SK-N-MC (cell line): ENCODE results near the gene ITPRIP.

Experiments
- DNase-seq: peaks from one replicate; pipeline ENCODE4 v3.0.0-alpha.2; 2011; ENCODE audit warnings: low read depth, low spot score
- H3K27ac ChIP-seq: fragments of 200-600 bp; sonication (generic); 2 replicates; pipeline ENCODE4 v1.5.1; 2016; ENCODE audit warnings: mixed run types
- H3K36me3 ChIP-seq: fragments of 200-600 bp; sonication (generic); 2 replicates; pipeline ENCODE4 v1.6.1; 2017; ENCODE audit warnings: antibody characterized with exemption, low read length, mixed read lengths; ENCODE audit not compliant: insufficient read depth
- H3K4me3 ChIP-seq: fragments of 200-600 bp; sonication (generic); 2 replicates; pipeline ENCODE4 v1.5.1; 2016
- H3K9ac ChIP-seq: fragments of 200-600 bp; sonication (generic); 2 replicates; pipeline ENCODE4 v1.8.0; 2017; ENCODE audit warnings: mixed run types, mixed read lengths; ENCODE audit not compliant: insufficient read length
- H3K9me3 ChIP-seq: fragments of 200-600 bp; sonication (generic); 2 replicates; pipeline ENCODE4 v1.6.1; 2017; ENCODE audit warnings: low read depth, mild to moderate bottlenecking, antibody characterized with exemption, low read length, moderate library complexity, mixed read lengths
- EZH2 ChIP-seq: fragments of 200-600 bp; sonication (generic); IDR thresholded peaks from one replicate; pipeline ENCODE4 v1.6.1; 2017; ENCODE audit warnings: antibody characterized with exemption
- FOXP2 ChIP-seq: optimal IDR thresholded peaks from 2 replicates; pipeline ENCODE3; 2011; ENCODE audit warnings: mild to moderate bottlenecking, moderate library complexity; ENCODE audit not compliant: insufficient read depth; ENCODE audit errors: extremely low read length, control extremely low read depth
- POLR2AphosphoS5 ChIP-seq: IDR thresholded peaks from 2 replicates; pipeline ENCODE4 v1.6.1; 2012; ENCODE audit warnings: mild to moderate bottlenecking, low read depth, low read length, borderline replicate concordance

ITPRIP gene

GRCh38 chr10:104317269-104317710 lies 21.0 kb downstream of the ITPRIP start:
- Histone ChIP-seq H3K36me3 (no peaks in the 10 kb centered on the region; the same call in 1 of the 2 replicates), H3K9ac (no peak overlapping the region), H3K27ac (no peak overlapping the region), H3K9me3 (no peaks in the 10 kb centered on the region), H3K4me3 (no peak overlapping the region)
- TF ChIP-seq FOXP2, result no peak
- no peak for TF ChIP-seq EZH2
- TF ChIP-seq POLR2AphosphoS5, result no peak
- no peak for DNase-seq

GRCh38 chr10:104316321-104317099 lies 21.8 kb downstream of the ITPRIP start:
- no peaks in the 10 kb centered on the region for H3K9me3 ChIP-seq
- no peak for DNase-seq
- no peak overlapping the region for H3K27ac ChIP-seq
- no peaks in the 10 kb centered on the region; the same call in 1 of the 2 replicates for H3K36me3 ChIP-seq
- no peak for TF ChIP-seq FOXP2
- TF ChIP-seq POLR2AphosphoS5, result no peak
- no peak for TF ChIP-seq EZH2
- H3K4me3 ChIP-seq, result no peak overlapping the region
- no peak overlapping the region for H3K9ac ChIP-seq

- no peaks in the 10 kb centered on the region; the same call in 1 of the 2 replicates for H3K36me3 ChIP-seq
- no peak for TF ChIP-seq EZH2
- no peak for TF ChIP-seq POLR2AphosphoS5
- no peak for TF ChIP-seq FOXP2
- no peak overlapping the region for H3K27ac ChIP-seq
- no peak overlapping the region for H3K4me3 ChIP-seq
- no peak overlapping the region for H3K9ac ChIP-seq
- no peak for DNase-seq
- H3K9me3 ChIP-seq, result no peaks in the 10 kb centered on the region
Observed at GRCh38 chr10:104315486-104315921, 22.8 kb downstream of the ITPRIP start.

- H3K4me3 ChIP-seq, result no peak overlapping the region
- H3K9me3 ChIP-seq, result no peaks in the 10 kb centered on the region
- no peak overlapping the region for H3K9ac ChIP-seq
- H3K27ac ChIP-seq, result no peak overlapping the region
- no peak for TF ChIP-seq FOXP2
- TF ChIP-seq EZH2, result no peak
- no peak for TF ChIP-seq POLR2AphosphoS5
- no peak for DNase-seq
- no peaks in the 10 kb centered on the region; the same call in 1 of the 2 replicates for H3K36me3 ChIP-seq
Observed at GRCh38 chr10:104314591-104315485, 23.4 kb downstream of the ITPRIP start.

GRCh38 chr10:104311184-104311720 lies 27.0 kb downstream of the ITPRIP start:
- DNase-seq, result no peak
- Histone ChIP-seq H3K27ac (no peak overlapping the region), H3K4me3 (no peak overlapping the region), H3K9ac (no peak overlapping the region), H3K36me3 (no peaks in the 10 kb centered on the region; the same call in 1 of the 2 replicates), H3K9me3 (no peaks in the 10 kb centered on the region)
- TF ChIP-seq POLR2AphosphoS5, result no peak
- no peak for TF ChIP-seq EZH2
- no peak for TF ChIP-seq FOXP2

- no peak overlapping the region for H3K9ac ChIP-seq
- H3K36me3 ChIP-seq, result no peaks in the 10 kb centered on the region; the same call in 1 of the 2 replicates
- no peak overlapping the region for H3K27ac ChIP-seq
- TF ChIP-seq EZH2 (no peak), FOXP2 (no peak), POLR2AphosphoS5 (no peak)
- DNase-seq, result no peak
- no peak overlapping the region for H3K4me3 ChIP-seq
- no peaks in the 10 kb centered on the region for H3K9me3 ChIP-seq
Observed at GRCh38 chr10:104309980-104310978, 28.0 kb downstream of the ITPRIP start.

- Histone ChIP-seq H3K4me3 (no peak overlapping the region), H3K36me3 (no peaks in the 10 kb centered on the region; the same call in 1 of the 2 replicates), H3K9ac (no peak overlapping the region), H3K9me3 (no peaks in the 10 kb centered on the region), H3K27ac (no peak overlapping the region)
- no peak for DNase-seq
- TF ChIP-seq FOXP2, result no peak
- no peak for TF ChIP-seq POLR2AphosphoS5
- TF ChIP-seq EZH2, result no peak
Observed at GRCh38 chr10:104308439-104308903, 29.8 kb downstream of the ITPRIP start.
